K562 (cell line): Measurements from ENCODE around the gene MET. TPM values are rescaled to one million over a fixed set of nuclear protein-coding genes. Genes with fewer than 3 reads are reported as not detected.
A peak's percentile ranks its signal among the peaks of the same experiment; 100 is the strongest.

Experiments
- ATAC-seq: fragments of 200-7000 bp; cut with Tn5 transposase; 3 replicates; pipeline ENCODE4 v1.9.1; 2020; ENCODE audit warnings: moderate library complexity
- BruUV-seq: library from RNA; stranded (reverse); fragments of 400-500 nt; replicated peaks from 2 replicates; lab custom pipeline; 2021; lab: Mats Ljungman, UMichigan
- CTCF ChIA-PET: fragments of 300-600 bp; formaldehyde crosslinking; extraction: SDS; loops from one replicate; lab custom pipeline; 2021; ENCODE audit warnings: low intra/inter-chr PET ratio; lab: Yijun Ruan, JAX
- POLR2A ChIA-PET: fragments of 300-600, 350-650 bp; sonication (Branson Sonifier 250); formaldehyde crosslinking; extraction: SDS; loops from one replicate; lab custom pipeline; 2021; ENCODE audit warnings: antibody characterized with exemption, inconsistent platforms; lab: Yijun Ruan, JAX
- DNase-seq, 4 experiments: peaks; one replicate each; pipeline versions ENCODE4 v3.0.0 to v3.0.0-alpha.2; 2011 to 2018; ENCODE audit warnings: low spot score in 3 of 4, mixed read lengths in 3 of 4; ENCODE audit errors: extremely low read depth in 1 of 4
- FAIRE-seq: peaks from 2 replicates; lab custom pipeline; 2011; peaks lifted over from hg19 to GRCh38; lab: Jason Lieb, UNC
- H2AFZ ChIP-seq: 2 replicates; pipeline ENCODE4 v1.6.0; 2011; ENCODE audit warnings: low read depth, low read length, control low read depth, inconsistent platforms
- H3K27ac ChIP-seq: fragments of 200-600 bp; 3 replicates; pipeline ENCODE4 v1.8.0; 2011; ENCODE audit warnings: low read depth, mild to moderate bottlenecking, control low read depth, inconsistent platforms, low read length, moderate library complexity, mixed read lengths; ENCODE audit errors: extremely low read depth
- H3K27me3 ChIP-seq, 2 experiments: fragments of 300-600 bp in 1 of 2; 2 replicates in 1 of 2; 3 replicates in 1 of 2; pipeline versions ENCODE4 v1.6.0 to v1.8.0; 2011; ENCODE audit warnings: inconsistent platforms in 2 of 2, low read length in 2 of 2, mild to moderate bottlenecking in 1 of 2, mixed read lengths in 1 of 2, moderate library complexity in 1 of 2; ENCODE audit not compliant: control insufficient read depth in 2 of 2, insufficient read depth in 2 of 2
- H3K36me3 ChIP-seq: fragments of 300-600 bp; 3 replicates; pipeline ENCODE4 v1.8.0; 2011; ENCODE audit warnings: mild to moderate bottlenecking, low read length, inconsistent platforms; ENCODE audit not compliant: control insufficient read depth, insufficient read depth
- H3K4me1 ChIP-seq, 2 experiments: fragments of 200-600 bp in 1 of 2; replicated peaks in 1 of 2; 2 replicates in 1 of 2; 3 replicates in 1 of 2; pipeline versions ENCODE4 v1.5.1 to v1.8.0; 2011; ENCODE audit warnings: inconsistent platforms in 2 of 2, low read length in 2 of 2, mild to moderate bottlenecking in 1 of 2, mixed read lengths in 1 of 2, moderate library complexity in 1 of 2; ENCODE audit not compliant: control insufficient read depth in 2 of 2, insufficient read depth in 2 of 2
- H3K4me2 ChIP-seq: 2 replicates; pipeline ENCODE4 v1.6.1; 2011; ENCODE audit warnings: low read length, control low read depth, inconsistent platforms, mixed read lengths; ENCODE audit not compliant: insufficient read depth
- H3K4me3 ChIP-seq: fragments of 200-600 bp; sonication (generic), shearing (Covaris generic); 2 replicates; pipeline ENCODE4 v1.5.1; 2016; ENCODE audit warnings: control low read depth, inconsistent platforms
- H3K79me2 ChIP-seq: fragments of 200-600 bp; 3 replicates; pipeline ENCODE4 v1.8.0; 2011; ENCODE audit warnings: low read length, inconsistent platforms; ENCODE audit not compliant: control insufficient read depth, insufficient read depth
- H3K9ac ChIP-seq, 2 experiments: 2 replicates each; pipeline versions ENCODE4 v1.6.0 to v1.6.1; 2011; ENCODE audit warnings: low read depth in 2 of 2, low read length in 2 of 2, control low read depth in 1 of 2, inconsistent platforms in 1 of 2, mild to moderate bottlenecking in 1 of 2, mixed read lengths in 1 of 2; ENCODE audit not compliant: insufficient read depth in 1 of 2
- H3K9me1 ChIP-seq: one replicate; pipeline ENCODE4 v1.6.0; 2011; ENCODE audit warnings: inconsistent platforms, mild to moderate bottlenecking, low read length, moderate library complexity; ENCODE audit not compliant: control insufficient read depth, insufficient read depth
- H3K9me3 ChIP-seq: replicated peaks from 2 replicates; pipeline ENCODE4 v1.5.1; 2011; ENCODE audit warnings: low read depth, low read length, inconsistent platforms; ENCODE audit not compliant: control insufficient read depth, insufficient read depth
- H4K20me1 ChIP-seq: replicated peaks from 2 replicates; pipeline ENCODE4 v1.6.1; 2011; ENCODE audit warnings: low read length, inconsistent platforms, mixed read lengths; ENCODE audit not compliant: control insufficient read depth, insufficient read depth
- ATF2 ChIP-seq: sonication (generic); formaldehyde crosslinking; IDR thresholded peaks from 2 replicates; pipeline ENCODE4 v1.8.1; 2022; ENCODE audit warnings: missing genetic modification reagents
- BACH1 ChIP-seq: fragments of 200-800 bp; sonication (Bioruptor generic); IDR thresholded peaks from 2 replicates; pipeline ENCODE4 v1.6.1; 2016; ENCODE audit warnings: missing genetic modification characterization, missing compliant biosample characterization
- DEAF1 ChIP-seq: fragments of 450-650 bp; formaldehyde crosslinking; IDR thresholded peaks from 2 replicates; pipeline ENCODE4 v1.4.0; 2020; ENCODE audit warnings: mild to moderate bottlenecking, moderate library complexity
- ESRRB ChIP-seq: fragments of 250-450 bp; sonication (Bioruptor Pico); IDR thresholded peaks from 2 replicates; pipeline ENCODE4 v1.5.0; 2020; ENCODE audit warnings: mild to moderate bottlenecking, moderate library complexity, borderline replicate concordance
- ETV6 ChIP-seq, 3 experiments: fragments of 150-350 bp in 1 of 3; sonication (generic) in 1 of 3; formaldehyde crosslinking in 1 of 3; IDR thresholded peaks; 2 replicates each; pipeline versions ENCODE4 v1.6.1 to v1.8.0; 2014 to 2022; ENCODE audit warnings: borderline replicate concordance in 2 of 3, low read depth in 2 of 3, antibody characterized with exemption in 1 of 3, low read length in 1 of 3, mild to moderate bottlenecking in 1 of 3, missing genetic modification reagents in 1 of 3
- HDAC8 ChIP-seq: fragments of 450-650 bp; IDR thresholded peaks from 2 replicates; pipeline ENCODE4 v1.6.1; 2016; ENCODE audit warnings: mild to moderate bottlenecking, missing genetic modification characterization, moderate library complexity, missing compliant biosample characterization
- IFI16 ChIP-seq: fragments of 250-450 bp; sonication (Bioruptor Pico); IDR thresholded peaks from 2 replicates; pipeline ENCODE4 v2.1.2; 2022; ENCODE audit warnings: mild to moderate bottlenecking, inconsistent platforms
- ILF3 ChIP-seq: fragments of 450-650 bp; IDR thresholded peaks from 2 replicates; pipeline ENCODE4 v1.6.1; 2018; ENCODE audit warnings: antibody characterized with exemption, mild to moderate bottlenecking, moderate library complexity, borderline replicate concordance
- MYC ChIP-seq, 2 experiments: fragments of 250-450 bp in 1 of 2; sonication (Bioruptor Pico) in 1 of 2; IDR thresholded peaks; 2 replicates each; pipeline versions ENCODE4 v1.5.1 to v1.6.1; 2012 to 2021; ENCODE audit warnings: low read depth in 2 of 2, borderline replicate concordance in 1 of 2, improper control_type of control experiment in 1 of 2, low read length in 1 of 2, mild to moderate bottlenecking in 1 of 2, moderate library complexity in 1 of 2
- POLR2H ChIP-seq: IDR thresholded peaks from 2 replicates; pipeline ENCODE4 v1.6.1; 2016; ENCODE audit warnings: missing genetic modification characterization, low read depth, mild to moderate bottlenecking, control low read depth, missing compliant biosample characterization, moderate library complexity
- SLC30A9 ChIP-seq: fragments of 250-450 bp; sonication (Bioruptor Pico); IDR thresholded peaks from 2 replicates; pipeline ENCODE4 v1.8.0; 2022; ENCODE audit warnings: mild to moderate bottlenecking, moderate library complexity
- ZBED1 ChIP-seq: IDR thresholded peaks from 2 replicates; pipeline ENCODE4 v1.6.1; 2014
- ZC3H11A ChIP-seq: IDR thresholded peaks from 2 replicates; pipeline ENCODE4 v1.6.1; 2012; ENCODE audit warnings: low read depth, low read length, improper control_type of control experiment
- ZNF589 ChIP-seq: fragments of 200-800 bp; sonication (Bioruptor generic); IDR thresholded peaks from 2 replicates; pipeline ENCODE4 v1.6.1; 2016; ENCODE audit warnings: low read depth, missing genetic modification characterization, missing compliant biosample characterization
- WGBS: fragments of 100-300 bp; shearing (Covaris generic); methylation state at CpG from one replicate; pipeline ENCODE4 v1.1.6; 2016; ENCODE audit warnings: low coverage, mixed read lengths; ENCODE audit not compliant: insufficient coverage; ENCODE audit errors: missing lambda C conversion rate; 5-methylcytosine and 5-hydroxymethylcytosine counted together
- in situ Hi-C: fragments of 300-500 bp; cut with MboI; formaldehyde crosslinking; loops from 4 replicates; pipeline ENCODE4 v1.15.0; 2018; ENCODE audit warnings: inconsistent platforms, mixed read lengths
- intact Hi-C: fragments of 100-400 bp; cut with micrococcal nuclease; formaldehyde crosslinking; loops from 2 replicates; pipeline ENCODE4 v1.14.2; 2022
- polyA plus RNA-seq, 8 experiments: library from polyadenylated mRNA; depleted of rRNA in 4 of 8; stranded (reverse) in 5 of 8; unstranded in 3 of 8; fragments of >200 nt; fragmentation: Nextera tagmentation in 2 of 8; fragmentation: Illumina TruSeq in 1 of 8; extraction: Ambion mirVana in 2 of 8; extraction: Trizol in 1 of 8; gene quantifications; 2 replicates each; pipeline versions ENCODE4 v1.2.1 to v1.2.3, GENCODE V29; 2011 to 2014; ENCODE audit warnings: inconsistent platforms in 1 of 8, missing spikeins in 1 of 8
- total RNA-seq, 7 experiments: library from RNA; depleted of rRNA in 6 of 7; stranded (reverse); fragments of >200 nt in 6 of 7; fragmentation: Illumina TruSeq in 2 of 7; extraction: Trizol in 2 of 7; gene quantifications; 2 replicates each; pipeline versions ENCODE4 v1.2.1 to v1.2.3, GENCODE V29; 2011 to 2021; ENCODE audit warnings: low replicate concordance in 1 of 7

MET gene
- total and polyA plus RNA-seq, 9 of the 15 experiments (the other 6 are each of a cell fraction or from before 2014, with no cell fraction given) = 0.84 to 2.4 (median 1.1) TPM

- ChIA-PET POLR2A (interaction anchor here (0.9 to 1.7 kb wide), 3 partner anchors 15 to 42 kb away, joined by 3 to 5 read pairs (median 5); no protein-coding TSS in a partner anchor), CTCF (no interaction called here)
- BruUV-seq = no TSS peak
- no peaks in the 10 kb centered on the region for H3K36me3 ChIP-seq
- peaks cover 0 to 8% of the 10 kb centered on the region in 2 experiments; a peak in 1 of 5 replicates for H3K4me1 ChIP-seq
- 21% methylated on average over 2 of the region's 2 CpGs for WGBS
- TF ChIP-seq ESRRB (CRISPR knock-in tag) = no peak
- TF ChIP-seq ETV6 (IDR thresholded peaks at IDR 0.05; ENCODE audit: borderline replicate concordance in 1 of 2, low read depth in 2 of 2, low read length in 1 of 2) = 0 out of 4 replicates have a peak, but pooled peaks of 1 of the 2 experiments have one; percentile 8
- TF ChIP-seq ETV6 (CRISPR knock-in tag; IDR thresholded peaks at IDR 0.05; ENCODE audit: borderline replicate concordance) = no peak
- no peak; the same call in 1 of the 2 replicates for TF ChIP-seq BACH1 (tag)
- no peak for TF ChIP-seq DEAF1 (CRISPR knock-in tag)
- TF ChIP-seq MYC (IDR thresholded peaks at IDR 0.05; ENCODE audit: low read depth, low read length) = no peak
- no peak for TF ChIP-seq MYC (CRISPR knock-in tag; IDR thresholded peaks at IDR 0.05; ENCODE audit: borderline replicate concordance, low read depth)
- no peak for TF ChIP-seq ZC3H11A
- TF ChIP-seq ZNF589 (CRISPR knock-in tag) = 0 out of 2 replicates have a peak, but pooled peaks have one; percentile 15
- TF ChIP-seq ATF2 (CRISPR knock-in tag) = no peak
- TF ChIP-seq ZBED1 = no peak
- TF ChIP-seq POLR2H (tag) = 0 out of 2 replicates have a peak, but pooled peaks have one; percentile 18
- no peak for TF ChIP-seq ILF3
- TF ChIP-seq SLC30A9 (CRISPR knock-in tag) = no peak
- no peak for TF ChIP-seq IFI16 (CRISPR knock-in tag)
- no peak for TF ChIP-seq HDAC8
- no peak overlapping the region for H3K4me2 ChIP-seq
- H4K20me1 ChIP-seq = no peaks in the 10 kb centered on the region
- no peaks in the 10 kb centered on the region for H3K27me3 ChIP-seq
- DNase-seq = no peak
- H3K27ac ChIP-seq = no peak overlapping the region
- H3K79me2 ChIP-seq = no peaks in the 10 kb centered on the region
- intact Hi-C loops (no loop called here), in situ Hi-C loops (no loop called here)
- no peak overlapping the region for H3K4me3 ChIP-seq
- H2AFZ ChIP-seq = peak overlapping the region; percentile 73
- ATAC-seq = no peak
- no peak for FAIRE-seq
- H3K9ac ChIP-seq = no peak overlapping the region
- H3K9me3 ChIP-seq = no peaks in the 10 kb centered on the region
- H3K9me1 ChIP-seq = no peaks in the 10 kb centered on the region
Observed at GRCh38 chr7:116631676-116632075, 40.3 kb upstream of the MET start.
